H1 (cell line): ENCODE data around the gene SCAPER.

Experiments used
- ATF3 ChIP-seq: IDR thresholded peaks from 2 replicates; pipeline ENCODE4 v1.6.1; 2011; ENCODE audit warnings: low read depth, mild to moderate bottlenecking, low read length; ENCODE audit not compliant: insufficient read depth
- CHD1 ChIP-seq: IDR thresholded peaks from 2 replicates; pipeline ENCODE4 v1.6.1; 2012; ENCODE audit warnings: low read depth, low read length, improper control_type of control experiment
- CTCF ChIP-seq, 3 experiments: IDR thresholded peaks; 1 replicate in 2 of 3; 2 replicates in 1 of 3; pipeline versions ENCODE4 v1.5.1 to v1.6.1; 2011; ENCODE audit warnings: low read length in 3 of 3, mild to moderate bottlenecking in 3 of 3, inconsistent platforms in 2 of 3, low read depth in 1 of 3, moderate library complexity in 1 of 3; ENCODE audit not compliant: insufficient read depth in 1 of 3; ENCODE audit errors: control extremely low read depth in 1 of 3
- EP300 ChIP-seq, 2 experiments: IDR thresholded peaks; 1 replicate in 1 of 2; 2 replicates in 1 of 2; pipeline ENCODE4 v1.6.1; 2011 to 2012; ENCODE audit warnings: low read depth in 2 of 2, low read length in 2 of 2, mild to moderate bottlenecking in 2 of 2, borderline replicate concordance in 1 of 2, inconsistent platforms in 1 of 2, moderate library complexity in 1 of 2
- EZH2 ChIP-seq: fragments of 200-600 bp; sonication (generic); IDR thresholded peaks from 2 replicates; pipeline ENCODE4 v1.7.1; 2012; ENCODE audit warnings: low read depth, mild to moderate bottlenecking, moderate library complexity, low read length, inconsistent platforms; ENCODE audit not compliant: severe bottlenecking
- GTF2F1 ChIP-seq: IDR thresholded peaks from 2 replicates; pipeline ENCODE4 v1.6.1; 2012; ENCODE audit warnings: low read depth, low read length, improper control_type of control experiment, borderline replicate concordance
- HDAC6 ChIP-seq: IDR thresholded peaks from one replicate; pipeline ENCODE4 v1.7.1; 2012; ENCODE audit warnings: low read depth, mild to moderate bottlenecking, inconsistent platforms, low read length, moderate library complexity
- POLR2A ChIP-seq, 2 experiments: IDR thresholded peaks; 1 replicate in 1 of 2; 2 replicates in 1 of 2; pipeline ENCODE4 v1.6.1; 2011; ENCODE audit warnings: low read depth in 2 of 2, low read length in 2 of 2, mild to moderate bottlenecking in 2 of 2; ENCODE audit errors: control extremely low read depth in 1 of 2
- RAD21 ChIP-seq, 2 experiments: IDR thresholded peaks in 1 of 2; conservative IDR thresholded peaks in 1 of 2; 2 replicates each; pipeline ENCODE4 v1.6.1; 2011; ENCODE audit warnings: low read depth in 2 of 2, low read length in 2 of 2, improper control_type of control experiment in 1 of 2, inconsistent platforms in 1 of 2, mild to moderate bottlenecking in 1 of 2, moderate library complexity in 1 of 2
- RXRA ChIP-seq: IDR thresholded peaks from 2 replicates; pipeline ENCODE4 v1.6.1; 2011; ENCODE audit warnings: low read depth, mild to moderate bottlenecking, low read length, moderate library complexity; ENCODE audit not compliant: insufficient read depth
- ZNF274 ChIP-seq: IDR thresholded peaks from 2 replicates; pipeline ENCODE4 v1.7.0; 2012; ENCODE audit warnings: low read length, borderline replicate concordance; ENCODE audit errors: extremely low read depth

- no peak for TF ChIP-seq POLR2A (IDR thresholded peaks at IDR 0.05; ENCODE audit: control extremely low read depth in 1 of 2, low read depth in 2 of 2, low read length in 2 of 2)
- TF ChIP-seq RAD21 (IDR thresholded peaks at IDR 0.05 in 1 of 2, conservative IDR thresholded peaks at IDR 0.05 in 1 of 2; ENCODE audit: low read depth in 2 of 2, low read length in 2 of 2), result no peak
- no peak for TF ChIP-seq EP300 (IDR thresholded peaks at IDR 0.05; ENCODE audit: borderline replicate concordance in 1 of 2, low read depth in 2 of 2, low read length in 2 of 2)
- no peak for TF ChIP-seq CTCF (IDR thresholded peaks at IDR 0.05; ENCODE audit: control extremely low read depth in 1 of 3, insufficient read depth in 1 of 3, low read depth in 1 of 3, low read length in 3 of 3)
- TF ChIP-seq HDAC6, result no peak
- TF ChIP-seq EZH2, result no peak
- no peak for TF ChIP-seq ATF3
- no peak for TF ChIP-seq ZNF274
- no peak for TF ChIP-seq GTF2F1
- no peak for TF ChIP-seq RXRA
- TF ChIP-seq CHD1, result no peak
Observed at GRCh38 chr15:76938752-76939151, 33.6 kb upstream of the SCAPER start.
